ENCODE data around the gene RTF2.

- no peak for TF ChIP-seq CTCF (IDR thresholded peaks at IDR 0.05 in 4 of 5, conservative IDR thresholded peaks at IDR 0.05 in 1 of 5)
- no peak for TF ChIP-seq POLR2A (IDR thresholded peaks at IDR 0.05)
Observed at GRCh38 chr20:56565511-56565910, 97.1 kb downstream of the RTF2 start.
